GM21723 (cell line): ENCODE data around the gene ITIH2.

Experiments used
- ATAC-seq: cut with Tn5 transposase; IDR thresholded peaks from one replicate; pipeline ENCODE4 v1.9.1; 2021; ENCODE audit warnings: mild to moderate bottlenecking, moderate library complexity; ENCODE audit not compliant: unreplicated experiment

The ITIH2 gene

DNA sequence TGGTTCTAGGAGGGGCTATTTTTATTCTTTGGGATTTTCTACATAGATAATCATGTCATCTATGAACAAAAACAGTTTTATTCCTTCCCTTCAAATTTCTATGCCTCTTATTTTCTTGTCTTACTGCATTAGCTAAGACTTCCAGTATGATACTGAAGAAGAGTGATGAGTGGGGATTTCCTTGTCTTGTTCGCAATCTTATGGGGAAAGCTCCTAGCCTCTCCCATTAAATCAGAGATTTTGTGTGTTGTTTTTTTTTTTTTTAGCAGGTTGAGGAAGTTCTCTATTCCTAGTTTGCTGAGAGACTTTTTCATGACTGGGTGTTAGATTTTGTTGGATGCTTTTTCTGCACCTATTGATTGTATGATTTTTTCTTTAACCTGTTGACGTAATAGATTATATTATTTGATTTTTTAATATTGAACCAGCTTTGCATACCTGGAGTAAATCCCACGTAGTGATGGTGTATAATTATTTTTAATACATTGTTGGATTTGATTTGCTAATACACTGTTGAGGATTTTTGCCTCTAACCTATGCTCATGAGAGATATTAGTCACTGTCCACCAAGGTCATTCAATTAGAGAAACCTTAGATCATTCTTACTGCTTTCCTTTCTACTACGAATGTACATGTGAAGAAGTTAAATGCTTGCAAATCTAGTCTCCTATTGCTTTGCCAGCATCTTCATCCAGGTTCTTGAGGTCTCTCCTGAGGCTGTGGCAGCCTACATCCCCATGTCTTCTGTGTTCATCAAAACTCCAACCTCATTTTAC, 91.3 kb downstream of the ITIH2 start:
- ATAC-seq = no peak

DNA sequence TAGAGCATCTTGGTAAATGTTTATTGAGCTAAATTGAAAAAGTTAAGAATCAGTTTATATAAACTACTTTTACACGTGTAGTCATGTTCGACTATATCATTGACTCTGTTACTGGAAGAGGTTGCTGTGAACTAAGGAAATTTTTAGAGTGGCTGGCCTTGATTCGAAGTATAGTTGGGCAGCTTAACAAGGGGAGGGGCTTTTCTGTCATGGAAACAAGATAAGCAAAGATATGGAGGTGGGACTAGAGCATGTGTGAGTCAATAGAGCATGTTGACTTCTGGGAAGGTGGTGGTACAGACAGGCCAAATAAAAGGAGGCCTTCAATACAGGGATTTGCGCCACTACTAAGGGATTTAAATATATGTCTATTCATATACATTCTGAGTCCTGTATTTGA, 92.5 kb downstream of the ITIH2 start:
- no peak for ATAC-seq

GRCh38 chr10:7797582-7797981, 94.5 kb downstream of the ITIH2 start:
- no peak for ATAC-seq
